HT-29 (cell line): Measurements from ENCODE around the gene STXBP4. TPM values are rescaled to one million over a fixed set of nuclear protein-coding genes. Genes with fewer than 3 reads are reported as not detected.

Source experiments
- DNase-seq: peaks from one replicate; pipeline ENCODE4 v3.0.0-alpha.2; 2015; ENCODE audit warnings: low spot score
- small RNA-seq: library from RNA; depleted of rRNA; stranded (forward); fragments of <200 nt; gene quantifications from one replicate; pipeline ENCODE3, GENCODE V24; 2014
- total RNA-seq: library from RNA; depleted of rRNA; stranded (reverse); fragments of >200 nt; shearing (Covaris generic); gene quantifications from 2 replicates; pipeline ENCODE4 v1.2.3, GENCODE V29; 2014; rRNA removed

Gene STXBP4
- total RNA-seq, 1 experiment from 2014 or later: 3.4 TPM

DNA sequence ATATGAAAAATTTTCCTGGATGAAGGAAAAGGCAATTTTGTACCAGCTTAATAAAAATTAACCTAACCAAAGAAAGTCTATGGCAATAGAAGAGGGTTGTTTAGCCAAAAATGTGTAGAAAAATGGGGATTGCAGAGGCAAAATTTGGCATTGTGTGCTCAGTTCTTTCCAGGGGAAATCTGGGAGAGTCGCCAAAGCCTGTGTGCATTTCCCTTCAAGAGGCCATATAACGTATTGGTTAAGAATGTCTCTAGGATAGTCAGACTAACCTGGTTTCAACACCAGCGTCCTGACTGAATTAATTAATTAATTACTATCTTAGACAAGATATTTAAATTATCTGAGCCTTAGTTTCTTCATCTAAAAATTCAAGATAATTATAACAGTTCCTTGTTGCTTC, 251.4 kb downstream of the STXBP4 start:
- DNase-seq: no peak

Small RNA genes within 50 kb of the gene (small RNA-seq; reads per million reads assigned to genes)
- gene AC007485.1: not detected

Other genes starting within 250 kb of the STXBP4 start
- 25.9 and 29.1 TPM in 2 replicates for gene TOM1L1, start 67.9 kb upstream of the STXBP4 start, total RNA-seq
- gene COX11, start 111 bp upstream of the STXBP4 start, total RNA-seq: 142 and 148 TPM in 2 replicates